Osteoblast (primary cell): Measurements from ENCODE around the gene PGGHG. TPM values are rescaled to one million over a fixed set of nuclear protein-coding genes. Genes with fewer than 3 reads are reported as not detected.
A peak's percentile ranks its signal among the peaks of the same experiment; 100 is the strongest.

Experiments
- DNase-seq: peaks from one replicate; pipeline ENCODE4 v3.0.0; 2011; ENCODE audit warnings: low spot score, mixed read lengths; ENCODE audit not compliant: insufficient read length; ENCODE audit errors: missing footprints
- H2AFZ ChIP-seq: 2 replicates; pipeline ENCODE4 v1.6.0; 2011; ENCODE audit warnings: mild to moderate bottlenecking, low read length
- H3K27ac ChIP-seq: 2 replicates; pipeline ENCODE4 v1.5.1; 2011; ENCODE audit warnings: mild to moderate bottlenecking, low read depth, low read length, moderate library complexity
- H3K27me3 ChIP-seq: 2 replicates; pipeline ENCODE4 v1.6.0; 2012; ENCODE audit warnings: mild to moderate bottlenecking, control low read depth, inconsistent platforms, low read length, moderate library complexity; ENCODE audit not compliant: insufficient read depth
- H3K36me3 ChIP-seq: 2 replicates; pipeline ENCODE4 v1.5.1; 2011; ENCODE audit warnings: mild to moderate bottlenecking, low read length, control low read depth, moderate library complexity; ENCODE audit not compliant: insufficient read depth
- H3K4me1 ChIP-seq: 2 replicates; pipeline ENCODE4 v1.5.1; 2011; ENCODE audit warnings: mild to moderate bottlenecking, low read length, control low read depth, moderate library complexity; ENCODE audit not compliant: insufficient read depth
- H3K4me2 ChIP-seq: 2 replicates; pipeline ENCODE4 v1.6.0; 2011; ENCODE audit warnings: mild to moderate bottlenecking, low read length; ENCODE audit not compliant: insufficient read depth
- H3K4me3 ChIP-seq: fragments of 200-600 bp; sonication (generic); 3 replicates; pipeline ENCODE4 v1.5.1; 2012; ENCODE audit warnings: mild to moderate bottlenecking, low read length, inconsistent platforms; ENCODE audit not compliant: insufficient read depth
- H3K79me2 ChIP-seq: 2 replicates; pipeline ENCODE4 v1.6.0; 2012; ENCODE audit warnings: mild to moderate bottlenecking, low read length, control low read depth, inconsistent platforms; ENCODE audit not compliant: insufficient read depth
- H3K9me3 ChIP-seq: 2 replicates; pipeline ENCODE4 v1.5.1; 2011; ENCODE audit warnings: low read depth, low read length, control low read depth
- H4K20me1 ChIP-seq: 2 replicates; pipeline ENCODE4 v1.6.0; 2012; ENCODE audit warnings: mild to moderate bottlenecking, low read length, control low read depth; ENCODE audit not compliant: insufficient read depth
- total RNA-seq: library from RNA; depleted of rRNA; stranded (reverse); fragments of >200 nt; gene quantifications from 2 replicates; pipeline ENCODE4 v1.2.3, GENCODE V29; 2012
- TF ChIP-seq, protein P1 (sequence below): IDR thresholded peaks from 2 replicates; pipeline ENCODE4 v1.5.1; 2011; ENCODE audit warnings: mild to moderate bottlenecking, low read depth, low read length, moderate library complexity; ENCODE audit errors: extremely low read depth

Gene PGGHG
- total RNA-seq, 1 donor, result 8.7 TPM

DNA sequence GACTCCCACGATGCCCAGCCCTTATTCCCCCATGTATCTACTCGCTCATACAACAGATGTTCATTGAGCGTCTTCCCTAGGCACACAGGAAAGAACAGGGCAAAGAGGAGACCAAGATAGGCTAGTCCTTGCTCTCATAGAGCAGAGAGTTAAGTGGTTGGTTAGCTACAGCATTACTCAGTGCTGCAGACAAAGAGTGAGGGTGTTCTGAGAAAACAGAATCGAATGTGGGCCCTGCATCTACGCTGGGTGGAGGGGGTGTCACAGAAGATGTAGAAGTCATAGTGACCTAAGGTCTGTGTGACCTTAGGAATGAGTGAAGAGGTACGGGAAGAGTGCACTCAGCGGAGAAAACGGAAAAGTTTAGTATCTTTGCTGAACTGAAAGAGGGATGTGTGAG lies 39.9 kb upstream of the PGGHG start:
- Histone ChIP-seq H3K9me3 (no peaks in the 10 kb centered on the region), H3K36me3 (peaks cover 88% of the 10 kb centered on the region), H3K4me2 (no peak overlapping the region), H3K4me3 (no peak overlapping the region), H3K79me2 (peaks cover 3% of the 10 kb centered on the region), H4K20me1 (peaks cover 10% of the 10 kb centered on the region), H3K27me3 (no peaks in the 10 kb centered on the region), H3K27ac (no peak overlapping the region), H2AFZ (no peak overlapping the region), H3K4me1 (no peaks in the 10 kb centered on the region)
- TF ChIP-seq, protein P1, sequence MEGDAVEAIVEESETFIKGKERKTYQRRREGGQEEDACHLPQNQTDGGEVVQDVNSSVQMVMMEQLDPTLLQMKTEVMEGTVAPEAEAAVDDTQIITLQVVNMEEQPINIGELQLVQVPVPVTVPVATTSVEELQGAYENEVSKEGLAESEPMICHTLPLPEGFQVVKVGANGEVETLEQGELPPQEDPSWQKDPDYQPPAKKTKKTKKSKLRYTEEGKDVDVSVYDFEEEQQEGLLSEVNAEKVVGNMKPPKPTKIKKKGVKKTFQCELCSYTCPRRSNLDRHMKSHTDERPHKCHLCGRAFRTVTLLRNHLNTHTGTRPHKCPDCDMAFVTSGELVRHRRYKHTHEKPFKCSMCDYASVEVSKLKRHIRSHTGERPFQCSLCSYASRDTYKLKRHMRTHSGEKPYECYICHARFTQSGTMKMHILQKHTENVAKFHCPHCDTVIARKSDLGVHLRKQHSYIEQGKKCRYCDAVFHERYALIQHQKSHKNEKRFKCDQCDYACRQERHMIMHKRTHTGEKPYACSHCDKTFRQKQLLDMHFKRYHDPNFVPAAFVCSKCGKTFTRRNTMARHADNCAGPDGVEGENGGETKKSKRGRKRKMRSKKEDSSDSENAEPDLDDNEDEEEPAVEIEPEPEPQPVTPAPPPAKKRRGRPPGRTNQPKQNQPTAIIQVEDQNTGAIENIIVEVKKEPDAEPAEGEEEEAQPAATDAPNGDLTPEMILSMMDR, result no peak
- no peak for DNase-seq

GRCh38 chr11:250274-250673 lies 38.7 kb upstream of the PGGHG start:
- no peak overlapping the region for H3K4me2 ChIP-seq
- peaks cover 76% of the 10 kb centered on the region for H3K36me3 ChIP-seq
- no peak for DNase-seq

GRCh38 chr11:250740-251299 lies 38.1 kb upstream of the PGGHG start:
- Histone ChIP-seq H3K36me3 (peaks cover 71% of the 10 kb centered on the region), H3K27me3 (no peaks in the 10 kb centered on the region), H3K4me2 (no peak overlapping the region), H4K20me1 (peaks cover 4% of the 10 kb centered on the region), H3K9me3 (no peaks in the 10 kb centered on the region), H3K4me1 (no peaks in the 10 kb centered on the region), H3K79me2 (no peaks in the 10 kb centered on the region), H2AFZ (no peak overlapping the region), H3K4me3 (no peak overlapping the region), H3K27ac (no peak overlapping the region)
- no peak for DNase-seq
- TF ChIP-seq, protein P1, result peak; percentile 61

More at GRCh38 chr11:250274-250673, 38.7 kb upstream of the PGGHG start:
- no peaks in the 10 kb centered on the region for H3K4me1 ChIP-seq
- peaks cover 5% of the 10 kb centered on the region for H4K20me1 ChIP-seq
- peaks cover 2% of the 10 kb centered on the region for H3K79me2 ChIP-seq
- no peak overlapping the region for H3K4me3 ChIP-seq
- no peaks in the 10 kb centered on the region for H3K9me3 ChIP-seq
- H3K27ac ChIP-seq, result no peak overlapping the region
- H3K27me3 ChIP-seq, result no peaks in the 10 kb centered on the region
- H2AFZ ChIP-seq, result no peak overlapping the region
- TF ChIP-seq, protein P1, result no peak

DNA sequence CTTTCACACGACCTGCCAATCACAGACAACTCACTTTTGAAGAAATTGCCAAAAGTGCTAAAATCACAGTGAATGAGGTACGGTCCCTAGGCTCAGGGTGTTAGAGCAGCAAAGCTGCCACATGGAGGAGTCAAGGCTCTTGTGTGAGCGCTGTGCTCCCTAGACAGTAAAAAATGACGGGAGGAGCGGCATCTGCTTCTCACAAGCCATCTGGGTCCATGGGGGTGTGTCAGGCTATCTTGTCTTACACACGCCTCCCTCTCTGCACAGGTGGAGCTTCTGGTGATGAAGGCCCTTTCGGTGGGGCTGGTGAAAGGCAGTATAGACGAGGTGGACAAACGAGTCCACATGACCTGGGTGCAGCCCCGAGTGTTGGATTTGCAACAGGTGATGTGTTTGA lies 37.4 kb upstream of the PGGHG start:
- no peak overlapping the region for H3K27ac ChIP-seq
- H3K79me2 ChIP-seq, result no peaks in the 10 kb centered on the region
- H4K20me1 ChIP-seq, result peaks cover 4% of the 10 kb centered on the region
- H3K4me1 ChIP-seq, result no peaks in the 10 kb centered on the region
- no peak overlapping the region for H3K4me2 ChIP-seq
- H3K4me3 ChIP-seq, result no peak overlapping the region
- TF ChIP-seq, protein P1, result no peak
- H3K9me3 ChIP-seq, result no peaks in the 10 kb centered on the region
- no peak overlapping the region for H2AFZ ChIP-seq
- peaks cover 65% of the 10 kb centered on the region for H3K36me3 ChIP-seq
- no peak for DNase-seq
- no peaks in the 10 kb centered on the region for H3K27me3 ChIP-seq
